ENCODE measurements around the gene KLHDC4.

Gene KLHDC4

GRCh38 chr16:87754535-87754934 lies 11.3 kb downstream of the KLHDC4 start:
- no peak for TF ChIP-seq CTCF (IDR thresholded peaks at IDR 0.05; ENCODE audit: insufficient read depth, low read depth, low read length, missing control alignments)
- H3K4me3 ChIP-seq (ENCODE audit: low read depth, low read length), result no peak overlapping the region
- no peak for DNase-seq (ENCODE audit: low read depth)

GRCh38 chr16:87747626-87748414 lies 18.0 kb downstream of the KLHDC4 start:
- H3K4me3 ChIP-seq (ENCODE audit: low read depth, low read length), result no peak overlapping the region
- TF ChIP-seq CTCF (IDR thresholded peaks at IDR 0.05; ENCODE audit: insufficient read depth, low read depth, low read length, missing control alignments), result no peak
- no peak for DNase-seq (ENCODE audit: low read depth)

- no peak for DNase-seq (ENCODE audit: low read depth)
- TF ChIP-seq CTCF (IDR thresholded peaks at IDR 0.05; ENCODE audit: insufficient read depth, low read depth, low read length, missing control alignments), result no peak
- no peak overlapping the region for H3K4me3 ChIP-seq (ENCODE audit: low read depth, low read length)
These were observed 19.6 kb downstream of the KLHDC4 start for GRCh38 chr16:87746178-87746577.

GRCh38 chr16:87744750-87745514 lies 20.9 kb downstream of the KLHDC4 start:
- no peak for TF ChIP-seq CTCF (IDR thresholded peaks at IDR 0.05; ENCODE audit: insufficient read depth, low read depth, low read length, missing control alignments)
- no peak overlapping the region for H3K4me3 ChIP-seq (ENCODE audit: low read depth, low read length)
- DNase-seq (ENCODE audit: low read depth), result no peak

- DNase-seq (ENCODE audit: low read depth), result no peak
- no peak for TF ChIP-seq CTCF (IDR thresholded peaks at IDR 0.05; ENCODE audit: insufficient read depth, low read depth, low read length, missing control alignments)
- H3K4me3 ChIP-seq (ENCODE audit: low read depth, low read length), result no peak overlapping the region
These were observed 22.9 kb downstream of the KLHDC4 start for GRCh38 chr16:87742781-87743490.

- TF ChIP-seq CTCF (IDR thresholded peaks at IDR 0.05; ENCODE audit: insufficient read depth, low read depth, low read length, missing control alignments), result no peak
- no peak for DNase-seq (ENCODE audit: low read depth)
- H3K4me3 ChIP-seq (ENCODE audit: low read depth, low read length), result no peak overlapping the region
These were observed 23.9 kb downstream of the KLHDC4 start for GRCh38 chr16:87741700-87742415.

Data from GM12865 (cell line).